NCI-H69 (cell line): ENCODE measurements around the gene SESTD1.
"Not testable (repeated sequence)": the region's sequence is repeated elsewhere in the genome, so short reads cannot be mapped to it uniquely, and the experiment has no call there.

Experiments
- DNase-seq: peaks from one replicate; lab custom pipeline; 2025; lab: John Stamatoyannopoulos, UW

The SESTD1 gene

DNA sequence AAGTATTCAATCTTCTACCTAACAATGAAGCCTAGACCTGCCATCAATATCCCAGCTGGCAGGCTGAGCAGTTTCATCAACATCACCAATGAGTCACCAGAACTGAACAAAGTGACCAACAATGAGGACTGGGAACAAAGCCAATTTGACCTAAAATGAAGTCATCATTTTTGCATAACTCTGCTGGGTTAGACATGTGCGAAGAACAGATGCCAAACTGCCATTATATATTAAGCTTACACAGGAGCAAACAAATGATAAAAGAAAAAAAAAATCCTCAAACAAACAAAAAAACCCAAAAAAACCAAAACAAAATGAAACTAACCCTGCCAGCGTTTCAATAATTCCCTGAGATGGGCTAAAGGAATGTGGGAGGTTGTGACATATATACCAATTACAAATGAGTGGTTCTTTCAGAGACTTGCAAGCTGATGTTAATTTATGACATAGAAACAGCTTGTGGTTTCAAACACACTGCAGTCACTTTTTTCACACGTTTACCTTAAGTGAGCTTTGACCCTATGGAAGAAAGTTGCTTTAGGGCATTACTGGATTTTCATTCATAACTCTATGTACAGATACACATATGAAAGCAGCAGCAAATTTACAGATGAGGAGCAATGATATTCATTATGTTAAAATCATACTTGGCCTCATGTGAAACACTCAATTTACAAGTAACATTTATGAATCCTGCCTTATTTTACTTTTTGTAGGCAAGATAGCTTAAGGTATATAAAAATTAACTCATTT lies 157.8 kb downstream of the SESTD1 start:
- DNase-seq = peak; percentile 95

DNA sequence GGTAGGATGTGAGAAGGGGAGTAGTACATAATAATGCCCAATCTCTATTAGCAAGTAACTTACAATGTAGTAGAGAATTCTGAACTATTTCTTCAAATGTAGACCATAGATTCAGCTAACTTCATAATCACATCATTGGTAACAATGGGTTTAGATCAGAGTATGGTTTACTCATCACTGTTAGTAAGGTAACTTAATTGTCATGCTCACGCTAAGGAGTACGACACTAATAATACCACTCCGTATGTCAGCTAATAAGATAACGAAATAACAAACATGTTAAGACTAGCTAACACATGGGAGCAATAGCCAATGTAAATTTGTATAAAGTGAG lies 158.3 kb downstream of the SESTD1 start:
- no peak for DNase-seq

DNA sequence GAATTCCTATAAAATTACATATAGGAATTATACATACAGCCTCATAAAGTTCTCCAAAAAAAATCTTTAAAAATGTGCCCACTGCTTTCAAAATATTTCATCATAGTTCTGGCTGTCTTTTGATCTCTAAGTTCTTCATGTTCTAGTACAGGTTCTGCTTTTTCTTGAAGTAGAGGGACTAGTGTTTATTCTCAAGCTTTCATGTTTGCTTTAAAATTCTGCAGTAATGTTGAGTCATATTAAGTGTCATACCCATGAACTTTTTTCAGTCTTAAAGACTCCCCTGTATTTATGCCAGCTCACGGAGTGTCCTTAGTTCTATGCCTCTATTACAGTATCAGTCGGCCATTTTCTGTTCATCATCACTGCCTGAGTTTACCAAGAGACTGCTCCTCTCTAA lies 159.9 kb downstream of the SESTD1 start:
- no peak for DNase-seq

DNA sequence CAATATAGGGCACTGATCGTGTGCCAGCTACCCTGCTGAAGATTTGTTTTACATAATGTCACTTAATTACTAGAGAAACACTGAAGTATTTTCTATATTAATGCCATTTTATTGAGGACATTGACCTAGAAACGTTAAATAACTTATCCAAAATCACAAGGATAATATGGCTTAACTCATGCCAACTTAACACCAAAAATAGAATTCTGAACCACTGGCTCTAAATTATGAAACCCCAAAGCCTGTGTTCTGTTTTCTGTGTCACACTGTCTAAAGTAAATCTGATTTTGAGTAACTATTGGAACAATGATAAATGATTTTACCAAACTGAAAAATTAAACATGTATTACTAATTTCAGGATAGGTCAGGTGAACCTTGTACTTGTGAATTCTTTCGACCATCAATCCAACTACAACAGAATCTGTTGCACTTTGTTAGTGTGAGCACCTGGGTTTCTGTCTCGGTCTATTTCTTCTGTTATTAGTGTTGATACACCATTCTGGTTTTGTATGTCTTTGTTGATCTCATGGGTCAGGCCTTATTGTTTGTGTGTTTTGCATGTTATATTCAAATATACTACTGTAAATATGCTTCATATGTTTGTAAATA lies 166.4 kb downstream of the SESTD1 start:
- no peak for DNase-seq

DNA sequence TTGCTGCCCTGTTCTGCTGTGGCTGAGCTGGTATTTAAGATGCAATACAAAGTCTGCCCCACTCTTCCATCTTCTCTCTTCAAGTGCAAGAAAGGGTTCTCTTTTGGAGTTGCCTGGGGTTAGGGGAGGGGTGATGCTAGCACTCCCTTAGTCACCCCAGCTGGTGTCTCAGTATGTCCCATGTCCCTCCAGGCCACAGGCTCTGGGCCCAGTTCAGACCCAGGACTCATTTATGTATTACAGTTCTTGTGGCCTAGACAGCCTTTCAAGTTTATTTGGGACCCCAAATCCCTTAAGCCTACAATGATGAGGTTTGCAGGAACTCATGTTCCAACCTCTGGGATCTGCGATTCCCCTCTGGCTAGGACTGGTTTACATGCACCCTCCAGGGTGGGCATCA lies 167.5 kb downstream of the SESTD1 start:
- DNase-seq = no peak

DNA sequence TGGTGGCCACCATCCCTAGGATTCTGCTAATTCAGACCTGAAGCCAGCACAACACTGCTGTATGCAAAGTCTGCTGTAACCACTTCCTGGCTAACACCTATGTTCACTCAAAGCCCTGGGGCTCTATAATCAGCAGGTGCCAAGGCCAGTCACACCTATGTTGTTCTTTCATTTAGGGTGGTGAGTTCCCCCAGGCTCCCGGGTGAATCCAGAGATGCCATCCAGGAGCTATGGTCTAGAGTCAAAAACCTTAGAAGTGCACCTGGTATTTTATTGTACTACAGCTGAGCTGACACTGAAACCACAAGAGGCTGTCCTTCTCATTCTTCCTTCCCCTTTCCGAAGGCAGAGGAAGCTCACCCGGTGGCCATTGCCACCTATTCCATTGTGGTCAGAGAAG lies 168.5 kb downstream of the SESTD1 start:
- DNase-seq = peak; percentile 84

DNA sequence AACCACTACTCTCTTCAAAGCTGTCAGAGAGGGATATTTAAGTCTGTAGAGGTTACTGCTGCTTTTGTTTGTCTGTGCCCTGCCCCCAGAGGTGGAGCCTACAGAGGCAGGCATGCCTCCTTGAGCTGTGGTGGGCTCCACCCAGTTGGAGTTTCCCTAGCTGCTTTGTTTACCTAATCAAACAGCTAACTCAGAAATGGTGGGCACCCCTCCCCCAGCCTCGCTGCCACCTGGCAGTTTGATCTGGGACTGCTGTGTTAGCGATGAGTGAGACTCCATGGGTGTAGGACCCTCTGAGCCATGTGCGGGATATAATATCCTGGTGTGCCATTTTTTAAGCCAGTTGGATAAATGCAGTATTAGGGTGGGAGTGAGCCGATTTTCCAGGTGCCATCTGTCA lies 171.7 kb downstream of the SESTD1 start:
- peak; percentile 49 for DNase-seq

DNA sequence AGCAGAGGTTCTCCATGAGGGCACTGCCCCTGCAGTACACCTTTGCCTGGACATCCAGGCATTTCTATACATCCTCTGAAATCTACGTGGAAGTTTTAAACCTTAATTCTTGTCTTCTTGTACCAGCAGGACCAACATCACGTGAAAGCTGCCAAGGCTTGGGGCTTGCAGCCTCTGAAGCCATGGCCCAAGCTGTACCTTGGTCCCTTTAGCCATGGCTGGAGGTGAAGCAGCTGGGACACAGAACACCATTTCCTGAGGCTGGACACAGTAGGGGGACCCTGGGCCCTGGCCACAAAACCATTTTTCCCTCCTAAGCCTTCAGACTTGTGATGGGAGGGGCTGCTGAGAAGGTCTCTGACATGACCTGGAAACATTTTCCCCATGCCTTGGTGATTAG lies 181.9 kb downstream of the SESTD1 start:
- no peak for DNase-seq

DNA sequence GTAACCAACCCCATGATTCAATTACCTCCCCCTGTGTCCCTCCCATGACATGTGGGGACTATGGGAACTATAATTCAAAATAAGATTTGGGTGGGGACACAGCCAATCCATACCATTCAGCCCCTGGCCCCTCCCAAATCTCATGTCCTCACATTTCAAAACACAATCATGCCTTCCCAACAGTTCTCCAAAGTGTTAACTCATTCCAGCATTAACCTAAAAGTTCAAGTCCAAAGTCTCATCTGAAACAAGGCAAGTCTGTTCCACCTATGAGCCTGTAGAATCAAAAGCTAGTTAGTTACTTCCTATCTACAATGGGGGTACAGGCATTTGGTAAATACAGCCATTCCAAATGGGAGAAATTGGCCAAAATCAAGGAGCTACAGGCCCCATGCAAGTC lies 182.7 kb downstream of the SESTD1 start:
- no peak for DNase-seq

DNA sequence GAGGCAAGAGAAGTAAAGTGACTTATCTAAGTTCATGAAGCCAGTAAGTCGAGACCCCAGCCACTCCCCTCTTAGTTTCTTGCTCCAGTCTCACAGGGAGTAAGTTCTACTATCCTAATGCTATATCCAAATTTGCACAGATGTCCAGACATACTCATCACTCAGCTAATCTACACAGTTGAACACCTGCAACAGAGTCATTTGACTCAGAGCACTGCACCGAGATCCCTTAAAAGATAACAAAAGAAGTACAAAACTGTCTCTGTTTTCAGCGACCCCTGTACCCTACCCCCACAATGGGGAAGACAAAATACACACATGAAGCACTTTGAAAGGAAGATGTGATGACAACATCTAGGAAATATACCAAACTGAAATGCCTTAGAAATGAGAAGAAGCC lies 192.1 kb downstream of the SESTD1 start:
- no peak for DNase-seq

DNA sequence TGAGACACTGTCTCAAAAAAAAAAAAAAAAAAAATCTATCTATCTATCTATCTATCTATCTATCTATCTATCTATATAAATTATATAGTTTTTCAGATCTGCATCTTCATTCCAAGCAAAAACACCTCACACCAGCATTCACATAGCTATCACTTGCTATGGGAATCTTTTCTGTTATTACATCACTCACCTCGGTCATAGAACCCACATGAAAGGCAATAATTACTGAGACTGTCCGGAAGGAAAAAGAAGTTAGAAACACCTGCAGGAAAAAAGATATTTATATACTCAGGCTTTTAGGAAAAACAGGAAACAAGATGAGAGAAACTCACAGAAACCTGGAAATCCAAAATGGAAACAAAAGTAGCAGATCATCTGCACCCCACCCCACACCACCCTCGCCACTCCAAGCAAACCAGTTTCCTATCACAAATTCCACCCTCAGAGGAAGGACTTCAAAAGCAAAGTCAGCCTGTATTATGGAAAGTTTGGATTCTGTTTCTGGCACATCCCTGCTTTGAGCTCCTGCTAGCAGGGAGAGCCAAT lies 192.7 kb downstream of the SESTD1 start:
- no peak for DNase-seq

DNA sequence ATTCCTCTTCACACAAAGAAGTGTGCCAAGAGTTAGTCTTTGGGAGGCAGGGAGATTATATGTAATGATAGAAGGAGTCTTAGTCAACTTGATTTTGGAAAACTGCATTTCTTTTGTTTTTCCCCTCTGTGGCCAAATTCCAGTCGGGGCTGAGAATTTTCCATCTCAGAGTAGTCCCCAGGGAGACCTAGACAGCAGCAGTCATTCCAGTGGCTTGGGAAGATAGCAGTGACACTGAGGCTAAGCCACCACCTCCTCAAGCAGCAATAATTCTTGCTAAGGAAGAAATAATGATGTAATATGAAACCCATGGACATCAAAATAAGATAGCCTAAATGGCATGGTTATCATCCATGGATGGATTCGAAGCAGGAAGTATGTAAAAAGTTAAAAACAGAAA lies 193.7 kb downstream of the SESTD1 start:
- no peak for DNase-seq

DNA sequence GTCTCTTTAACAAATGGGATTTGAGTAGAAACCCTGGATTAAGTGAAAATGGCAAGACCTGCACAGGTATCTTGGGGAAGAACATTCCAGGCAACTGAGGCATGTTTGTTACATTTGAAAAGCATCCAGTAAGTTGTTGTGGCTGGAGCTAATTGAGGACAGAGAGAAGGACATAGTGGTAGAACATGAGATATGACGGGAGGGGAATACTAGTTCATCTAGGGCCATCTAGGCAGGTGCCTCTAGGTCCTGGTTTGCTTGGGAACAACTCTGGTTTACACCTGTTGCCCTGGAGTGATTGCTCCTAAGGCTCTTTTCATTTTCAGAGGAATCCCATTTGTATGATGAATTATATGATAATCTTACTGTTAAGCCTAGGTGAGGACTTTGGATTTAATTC lies 194.9 kb downstream of the SESTD1 start:
- no peak for DNase-seq

DNA sequence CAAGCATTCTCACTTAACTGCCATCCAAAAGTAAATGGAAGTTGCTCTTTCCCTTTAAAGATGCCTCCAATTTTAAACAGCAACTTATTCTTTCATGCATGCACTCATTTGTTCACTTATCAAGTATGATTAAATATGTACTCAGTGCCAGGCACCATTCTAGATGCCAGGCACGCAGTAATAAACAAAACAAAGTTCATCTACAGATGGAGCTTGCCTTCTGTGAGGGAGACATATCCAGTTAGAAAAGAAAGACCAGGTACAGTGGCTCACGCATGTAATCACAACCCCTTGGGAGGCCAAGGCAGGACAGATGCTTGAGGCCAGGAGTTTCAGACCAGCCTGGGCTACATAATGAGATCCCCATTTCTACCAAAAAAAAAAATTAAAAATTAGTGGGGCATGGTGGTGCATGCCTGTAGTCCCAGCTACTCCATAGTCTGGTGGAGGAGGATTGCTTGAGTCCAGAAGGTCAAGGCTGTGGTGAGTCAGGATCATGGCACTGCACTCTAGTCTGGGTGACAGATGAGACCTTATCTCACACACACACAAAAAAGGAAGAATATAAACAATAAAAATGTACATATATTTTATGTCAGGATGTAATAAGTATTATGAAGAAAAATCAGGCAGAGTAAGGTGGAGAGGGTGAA lies 195.5 kb downstream of the SESTD1 start:
- DNase-seq = no peak

DNA sequence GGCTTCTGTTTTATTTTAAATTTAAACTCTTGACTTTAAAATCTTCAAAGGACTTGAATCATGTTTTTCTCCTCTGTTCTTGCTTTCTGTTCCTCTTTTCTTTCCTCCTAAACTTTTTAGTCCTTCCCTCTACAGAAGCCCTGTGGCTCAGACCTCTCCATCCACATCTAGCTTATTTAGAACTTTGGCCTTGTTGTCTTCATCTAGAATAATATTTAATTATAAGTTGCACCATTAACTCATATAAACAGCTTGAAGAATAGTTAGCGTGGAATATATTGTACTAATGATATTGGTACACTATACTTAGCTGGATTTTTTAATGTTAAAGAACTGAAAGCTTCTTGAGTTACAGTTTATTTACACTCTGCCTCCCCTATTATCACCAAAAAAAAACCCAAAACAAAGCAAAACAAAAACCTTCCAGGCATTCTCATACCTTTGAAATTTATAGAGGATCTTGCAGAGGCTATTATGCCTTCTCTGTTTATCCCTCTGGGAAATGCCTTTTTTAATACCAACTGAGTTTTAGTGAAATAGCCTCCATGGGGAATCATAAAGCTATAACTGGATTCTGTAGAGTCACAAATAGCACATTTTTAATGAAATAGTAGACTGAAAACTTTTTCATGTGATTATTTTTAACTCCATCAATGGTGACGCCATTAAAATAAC lies 205.5 kb downstream of the SESTD1 start:
- no peak for DNase-seq

DNA sequence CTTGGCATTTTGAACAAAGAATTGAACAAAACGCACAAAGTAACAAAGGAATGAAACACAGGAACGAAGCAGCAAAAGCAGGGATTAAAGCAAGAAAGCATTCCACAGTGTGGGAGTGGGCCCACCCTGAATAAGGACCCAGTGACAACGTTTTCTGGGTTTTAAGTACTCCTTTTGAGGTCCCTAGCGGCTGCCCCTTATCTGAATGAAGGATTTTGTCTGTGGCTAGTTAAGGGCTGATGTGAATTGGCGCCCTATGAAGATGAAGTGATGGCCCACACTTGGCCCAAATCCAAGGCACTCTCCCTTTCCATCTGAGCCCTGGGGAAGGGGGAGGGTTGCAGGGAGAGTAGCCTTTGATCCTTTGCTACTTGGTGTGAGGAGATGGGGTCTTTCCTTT lies 206.9 kb downstream of the SESTD1 start:
- DNase-seq = peak; percentile 21

DNA sequence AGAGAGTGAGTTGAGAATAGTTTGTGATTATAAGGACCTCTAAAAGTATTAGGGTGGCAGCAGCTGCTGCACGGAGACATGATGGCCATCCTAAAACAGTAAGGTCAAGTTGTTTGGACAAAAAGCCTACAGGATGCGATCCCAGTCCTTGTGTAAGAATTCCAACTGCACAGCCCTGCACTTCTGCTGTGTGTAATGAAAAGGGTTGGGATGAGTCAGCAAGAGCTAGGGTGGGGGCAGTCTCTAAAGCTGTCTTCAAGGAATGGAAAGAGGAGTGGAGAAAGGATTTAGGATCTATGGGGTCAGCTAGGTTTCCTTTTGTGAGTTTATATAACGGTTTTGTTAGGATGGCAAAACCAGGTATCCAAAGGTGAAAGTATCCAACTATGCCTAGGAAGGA lies 211.1 kb downstream of the SESTD1 start:
- DNase-seq = not testable (repeated sequence)
